Measurements from ENCODE around the gene ZFYVE16.
"Not testable (repeated sequence)": the region's sequence is repeated elsewhere in the genome, so short reads cannot be mapped to it uniquely, and the experiment has no call there.

ZFYVE16 gene

GRCh38 chr5:80407735-80408483, at the start of gene ZFYVE16:
ZFYVE16 (plus strand) TSS chr5:80408064; CDS start chr5:80434148, 26,084 bp downstream.
- DNase-seq: peak; percentile 97

GRCh38 chr5:80360914-80361444, 46.9 kb upstream of the ZFYVE16 start:
- no peak for DNase-seq

DNA sequence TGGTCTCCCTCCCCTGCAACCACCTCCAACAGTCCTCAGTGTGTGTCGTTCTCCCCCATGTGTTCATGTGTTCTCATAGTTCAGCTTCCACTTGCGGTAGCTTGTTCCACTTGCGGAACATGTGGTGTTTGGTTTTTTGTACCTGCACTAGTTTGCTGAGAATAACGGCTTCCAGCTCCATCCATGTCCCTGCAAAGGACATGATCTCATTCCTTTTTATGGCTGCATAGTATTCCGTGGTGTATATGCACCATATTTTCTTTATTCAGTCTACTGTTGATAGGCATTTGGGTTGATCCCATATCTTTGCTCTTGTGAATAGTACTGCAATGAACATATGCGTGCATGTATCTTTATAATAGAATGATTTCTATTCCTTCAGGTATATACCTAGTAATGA, 43.0 kb upstream of the ZFYVE16 start:
- DNase-seq: no peak

DNA sequence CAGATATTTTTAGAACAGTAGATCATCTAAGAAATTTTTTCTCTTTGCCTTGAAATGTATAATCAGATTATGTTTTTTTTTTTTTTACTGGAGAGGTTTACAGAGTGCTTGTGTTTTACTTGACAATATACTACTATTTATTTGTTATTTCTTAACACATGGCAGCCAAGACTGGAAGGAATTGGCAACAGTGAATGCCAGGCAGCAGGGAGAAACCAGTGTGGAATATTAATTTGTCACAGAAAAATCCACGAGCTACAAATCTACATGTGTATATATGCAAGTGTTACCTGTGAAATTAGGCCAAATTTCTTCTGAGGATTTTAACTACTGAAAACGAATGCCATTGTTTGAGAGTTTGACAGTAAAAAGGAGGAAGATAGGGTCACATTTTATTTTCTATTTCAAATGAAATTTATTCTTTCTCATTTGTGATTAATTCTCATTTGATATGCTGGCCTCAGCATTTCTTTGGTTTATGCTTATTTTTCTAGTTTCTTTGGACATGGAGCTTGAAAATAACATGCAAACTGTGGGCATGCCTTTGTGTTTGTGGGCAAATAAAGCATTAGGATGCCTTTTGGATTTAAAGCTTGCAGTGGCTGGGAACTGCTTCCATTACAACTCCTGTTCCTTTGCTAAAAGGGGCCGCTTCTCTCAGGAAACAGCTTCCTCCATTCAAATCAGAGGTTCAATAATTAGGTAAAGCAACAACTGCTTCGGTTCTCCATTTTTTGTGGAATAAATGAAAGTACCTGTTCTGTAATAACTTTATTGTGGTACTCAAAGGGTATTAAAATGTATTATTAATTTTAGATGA, 39.0 kb upstream of the ZFYVE16 start:
- DNase-seq: no peak

- no peak for DNase-seq
Measured at GRCh38 chr5:80369521-80369920, 38.3 kb upstream of the ZFYVE16 start.

DNA sequence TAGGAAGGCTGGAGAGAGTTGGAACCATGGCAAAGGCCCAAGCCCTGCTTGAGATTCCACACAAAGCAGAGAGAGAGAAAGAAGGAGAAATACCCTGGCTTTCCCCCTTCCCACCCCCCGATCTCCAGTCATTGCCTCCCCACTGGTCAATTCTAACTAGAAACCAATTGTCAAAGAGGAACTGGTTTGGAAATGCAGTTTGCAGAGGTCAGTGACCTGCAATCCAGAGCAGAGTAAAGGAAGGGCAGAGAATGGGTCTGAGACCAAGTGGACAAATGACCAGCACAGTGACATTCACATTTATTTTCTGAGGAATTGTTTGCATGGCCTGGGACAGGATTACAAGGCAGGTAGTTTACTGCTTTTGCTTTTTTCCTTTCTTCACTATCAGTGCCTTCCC, 37.5 kb upstream of the ZFYVE16 start:
- DNase-seq: no peak

GRCh38 chr5:80372780-80373179, 35.1 kb upstream of the ZFYVE16 start:
- DNase-seq: no peak

- DNase-seq: no peak
Measured at GRCh38 chr5:80374188-80374587, 33.7 kb upstream of the ZFYVE16 start.

- no peak for DNase-seq
Measured at GRCh38 chr5:80376557-80376956, 31.3 kb upstream of the ZFYVE16 start.

- DNase-seq: no peak
Measured at GRCh38 chr5:80382488-80382887, 25.4 kb upstream of the ZFYVE16 start.

GRCh38 chr5:80387063-80387768, 20.6 kb upstream of the ZFYVE16 start:
- no peak for DNase-seq

- no peak for DNase-seq
Measured at GRCh38 chr5:80389580-80389979, 18.3 kb upstream of the ZFYVE16 start.

DNA sequence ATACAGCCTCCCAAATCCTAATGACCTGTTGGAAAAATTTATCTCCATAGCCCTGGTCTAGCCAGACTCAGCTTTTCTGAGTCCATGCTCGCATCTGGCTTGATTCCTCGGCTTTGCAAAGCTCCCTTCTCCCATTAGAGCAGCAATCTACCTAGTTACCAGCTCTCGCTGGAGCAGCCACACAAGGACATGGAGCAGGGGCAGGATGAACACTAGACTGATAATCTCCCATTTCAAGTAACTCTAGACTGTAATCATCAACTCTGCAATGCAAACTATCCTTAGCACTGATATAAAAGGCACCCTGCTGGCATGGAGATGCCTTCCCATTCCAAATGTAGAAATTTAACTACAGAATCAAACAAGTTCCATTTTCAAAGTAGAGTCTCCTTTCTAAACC, 17.5 kb upstream of the ZFYVE16 start:
- not testable (repeated sequence) for DNase-seq

DNA sequence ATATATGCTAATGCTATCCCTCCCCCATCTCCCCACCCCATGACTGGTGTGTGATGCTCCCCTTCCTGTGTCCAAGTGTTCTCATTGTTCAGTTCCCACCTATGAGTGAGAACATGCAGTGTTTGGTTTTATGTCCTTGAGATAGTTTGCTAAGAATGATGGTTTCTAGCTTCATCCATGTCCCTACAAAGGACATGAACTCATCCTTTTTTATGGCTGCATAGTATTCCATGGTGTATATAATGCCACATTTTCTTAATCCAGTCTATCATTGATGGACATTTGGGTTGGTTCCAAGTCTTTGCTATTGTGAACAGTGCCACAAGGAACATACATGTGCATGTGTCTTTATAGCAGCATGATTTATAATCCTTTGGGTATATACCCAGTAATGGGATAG, 16.6 kb upstream of the ZFYVE16 start:
- DNase-seq: not testable (repeated sequence)

GRCh38 chr5:80399526-80400239, 8.2 kb upstream of the ZFYVE16 start:
- peak; percentile 64 for DNase-seq

DNA sequence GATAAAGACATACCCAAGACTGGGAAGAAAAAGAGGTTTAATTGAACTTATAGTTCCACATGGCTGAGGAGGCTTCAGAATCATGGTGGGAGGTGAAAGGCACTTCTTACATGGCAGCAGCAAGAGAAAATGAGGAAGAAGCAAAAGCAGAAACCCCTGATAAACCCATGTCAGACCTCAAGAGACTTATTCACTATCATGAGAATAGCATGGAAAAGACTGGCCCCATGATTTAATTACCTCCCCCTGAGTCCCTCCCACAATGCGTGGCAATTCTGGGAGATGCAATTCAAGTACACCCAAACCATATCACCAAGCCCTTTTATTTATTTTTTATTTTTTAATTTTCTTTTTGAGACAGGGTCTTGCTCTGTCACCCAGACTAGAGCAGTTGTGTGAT, 7.5 kb upstream of the ZFYVE16 start:
- not testable (repeated sequence) for DNase-seq

GRCh38 chr5:80403782-80404181, 4.1 kb upstream of the ZFYVE16 start:
- no peak for DNase-seq

GRCh38 chr5:80406980-80407734, 707 bp upstream of the ZFYVE16 start:
- DNase-seq: no peak

- DNase-seq: peak; percentile 49
Measured at GRCh38 chr5:80408484-80409366, 861 bp downstream of the ZFYVE16 start.

- no peak for DNase-seq
Measured at GRCh38 chr5:80409367-80409966, 1.6 kb downstream of the ZFYVE16 start.

Data from CD4-positive, alpha-beta T cell treated with Interleukin-15 for 1 hour (primary cell).